SK-N-SH (cell line): ENCODE results near the gene CD274. TPM values are rescaled to one million over a fixed set of nuclear protein-coding genes. Genes with fewer than 3 reads are reported as not detected.

Source experiments
- CTCF ChIA-PET: fragments of 300-600, 350-600 bp; formaldehyde crosslinking; extraction: SDS; loops from one replicate; lab custom pipeline; 2021; lab: Yijun Ruan, JAX
- POLR2A ChIA-PET: fragments of 350-600 bp; sonication (Branson Sonifier 250); formaldehyde crosslinking; extraction: SDS; loops from one replicate; lab custom pipeline; 2020; ENCODE audit warnings: antibody characterized with exemption, inconsistent platforms; lab: Yijun Ruan, JAX
- DNase-seq: peaks from one replicate; pipeline ENCODE4 v3.0.0; 2012
- H2AFZ ChIP-seq: fragments of 200-600 bp; sonication (generic); 2 replicates; pipeline ENCODE4 v1.8.1; 2016; ENCODE audit warnings: antibody characterized with exemption, mild to moderate bottlenecking, low read depth
- H3F3A ChIP-seq: fragments of 200-600 bp; sonication (generic); replicated peaks from 2 replicates; pipeline ENCODE3; 2016; ENCODE audit warnings: antibody characterized with exemption, mild to moderate bottlenecking; ENCODE audit not compliant: insufficient read depth
- H3K27ac ChIP-seq, 2 experiments: fragments of 200-500 bp in 1 of 2; fragments of 200-600 bp in 1 of 2; sonication (Bioruptor generic) in 1 of 2; sonication (generic), shearing (Covaris generic) in 1 of 2; 2 replicates each; pipeline versions ENCODE4 v1.5.1 to v1.6.1; 2014 to 2016; ENCODE audit warnings: low read depth in 2 of 2, inconsistent platforms in 1 of 2, low read length in 1 of 2, mild to moderate bottlenecking in 1 of 2, mixed read lengths in 1 of 2
- H3K27me3 ChIP-seq: fragments of 200-600 bp; sonication (generic), shearing (Covaris generic); 2 replicates; pipeline ENCODE4 v1.6.1; 2016; ENCODE audit warnings: mixed run types; ENCODE audit not compliant: insufficient read depth
- H3K36me3 ChIP-seq, 2 experiments: fragments of 200-500 bp in 1 of 2; fragments of 200-600 bp in 1 of 2; sonication (Bioruptor generic) in 1 of 2; sonication (generic) in 1 of 2; replicated peaks in 1 of 2; 2 replicates each; pipeline versions ENCODE3 to v1.5.1; 2014 to 2016; ENCODE audit warnings: low read length in 1 of 2, mild to moderate bottlenecking in 1 of 2; ENCODE audit not compliant: insufficient read depth in 2 of 2, control insufficient read depth in 1 of 2
- H3K4me1 ChIP-seq, 2 experiments: fragments of 200-500 bp in 1 of 2; fragments of 200-600 bp in 1 of 2; sonication (Bioruptor generic) in 1 of 2; sonication (generic), shearing (Covaris generic) in 1 of 2; 2 replicates each; pipeline versions ENCODE4 v1.5.1 to v1.6.1; 2014 to 2016; ENCODE audit warnings: low read depth in 1 of 2, low read length in 1 of 2, mixed run types in 1 of 2; ENCODE audit not compliant: insufficient read depth in 2 of 2, control insufficient read depth in 1 of 2
- H3K4me2 ChIP-seq: fragments of 200-600 bp; sonication (generic), shearing (Covaris generic); 2 replicates; pipeline ENCODE4 v1.6.1; 2017; ENCODE audit warnings: mixed run types
- H3K4me3 ChIP-seq, 2 experiments: fragments of 200-500 bp in 1 of 2; fragments of 200-600 bp in 1 of 2; sonication (Bioruptor generic) in 1 of 2; sonication (generic), shearing (Covaris generic) in 1 of 2; 2 replicates each; pipeline versions ENCODE4 v1.5.1 to v1.8.1; 2014 to 2016; ENCODE audit warnings: low read depth in 2 of 2, inconsistent platforms in 1 of 2, low read length in 1 of 2, mild to moderate bottlenecking in 1 of 2, mixed read lengths in 1 of 2, moderate library complexity in 1 of 2
- H3K79me2 ChIP-seq: fragments of 200-600 bp; sonication (generic); 2 replicates; pipeline ENCODE4 v1.8.1; 2017; ENCODE audit warnings: mild to moderate bottlenecking; ENCODE audit not compliant: insufficient read depth
- H3K9ac ChIP-seq: fragments of 200-600 bp; sonication (generic); 2 replicates; pipeline ENCODE4 v1.6.1; 2017; ENCODE audit warnings: mixed run types
- H3K9me2 ChIP-seq: fragments of 200-600 bp; sonication (generic); 2 replicates; pipeline ENCODE4 v1.6.1; 2017; ENCODE audit warnings: mixed run types
- H3K9me3 ChIP-seq: fragments of 200-600 bp; sonication (generic); 2 replicates; pipeline ENCODE4 v1.6.1; 2017; ENCODE audit warnings: mixed run types, mild to moderate bottlenecking, moderate library complexity
- H4K20me1 ChIP-seq: fragments of 200-600 bp; sonication (generic); 2 replicates; pipeline ENCODE4 v1.6.1; 2017; ENCODE audit warnings: mild to moderate bottlenecking, mixed run types; ENCODE audit not compliant: insufficient read depth
- CHD2 ChIP-seq: fragments of 150-350 bp; IDR thresholded peaks from 2 replicates; pipeline ENCODE4 v1.6.1; 2018; ENCODE audit warnings: low read length; ENCODE audit not compliant: partially characterized antibody
- ELF1 ChIP-seq: IDR thresholded peaks from 2 replicates; pipeline ENCODE4 v1.4.0; 2012
- EP300 ChIP-seq, 2 experiments: IDR thresholded peaks; 2 replicates each; pipeline versions ENCODE4 v1.4.0 to v1.6.1; 2012; ENCODE audit warnings: borderline replicate concordance in 1 of 2, low read depth in 1 of 2, low read length in 1 of 2
- FOSL2 ChIP-seq: IDR thresholded peaks from 2 replicates; pipeline ENCODE4 v1.4.0; 2012; ENCODE audit warnings: low read depth, mild to moderate bottlenecking, moderate library complexity, borderline replicate concordance
- FOXJ3 ChIP-seq: sonication (generic); formaldehyde crosslinking; IDR thresholded peaks from 2 replicates; pipeline ENCODE4 v1.5.1; 2020; ENCODE audit warnings: mild to moderate bottlenecking, missing genetic modification reagents
- FOXM1 ChIP-seq: IDR thresholded peaks from 2 replicates; pipeline ENCODE4 v1.4.0; 2012; ENCODE audit warnings: low read depth, mild to moderate bottlenecking
- GABPA ChIP-seq: IDR thresholded peaks from 2 replicates; pipeline ENCODE4 v1.4.0; 2012; ENCODE audit warnings: low read depth, mild to moderate bottlenecking
- JUND ChIP-seq: IDR thresholded peaks from 2 replicates; pipeline ENCODE4 v1.4.0; 2012
- MEF2A ChIP-seq: IDR thresholded peaks from 2 replicates; pipeline ENCODE4 v1.4.0; 2012; ENCODE audit warnings: low read depth, borderline replicate concordance
- NFIC ChIP-seq: IDR thresholded peaks from 2 replicates; pipeline ENCODE4 v1.4.0; 2012; ENCODE audit warnings: borderline replicate concordance
- NRF1 ChIP-seq: IDR thresholded peaks from 2 replicates; pipeline ENCODE4 v1.6.1; 2012; ENCODE audit warnings: low read depth, mild to moderate bottlenecking, low read length
- RCOR1 ChIP-seq: fragments of 150-350 bp; IDR thresholded peaks from 2 replicates; pipeline ENCODE4 v1.6.1; 2017; ENCODE audit warnings: antibody characterized with exemption, low read length
- SMC3 ChIP-seq: IDR thresholded peaks from 2 replicates; pipeline ENCODE4 v1.6.1; 2012; ENCODE audit warnings: low read depth, low read length, improper control_type of control experiment
- TEAD4 ChIP-seq: IDR thresholded peaks from 2 replicates; pipeline ENCODE4 v1.4.0; 2012; ENCODE audit warnings: mild to moderate bottlenecking, borderline replicate concordance; ENCODE audit not compliant: insufficient read depth
- YY1 ChIP-seq: IDR thresholded peaks from 2 replicates; pipeline ENCODE4 v1.4.0; 2012; ENCODE audit warnings: low read depth, mild to moderate bottlenecking
- whole genome bisulfite sequencing: methylation state at CpG from one replicate; pipeline ENCODE4 v1.1.6; 2017; ENCODE audit warnings: low lambda C conversion rate; 5-methylcytosine and 5-hydroxymethylcytosine counted together
- polyA plus RNA-seq, 3 experiments: library from polyadenylated mRNA; depleted of rRNA; stranded (reverse); fragments of >200 nt; gene quantifications; 2 replicates each; pipeline ENCODE4 v1.2.3, GENCODE V29; 2012
- TF ChIP-seq, protein P1 (sequence below): fragments of 200-600 bp; sonication (generic); IDR thresholded peaks from 2 replicates; pipeline ENCODE4 v1.6.1; 2017; ENCODE audit warnings: antibody characterized with exemption, mild to moderate bottlenecking, moderate library complexity
- TF ChIP-seq, protein P2 (sequence below): IDR thresholded peaks from 2 replicates; pipeline ENCODE4 v1.6.1; 2012; ENCODE audit warnings: mild to moderate bottlenecking, low read depth, low read length, moderate library complexity
- TF ChIP-seq, protein P3 (sequence below): fragments of 150-350 bp; IDR thresholded peaks from 2 replicates; pipeline ENCODE4 v1.6.1; 2016; ENCODE audit warnings: mild to moderate bottlenecking, low read depth, low read length
- TF ChIP-seq, protein P4 (sequence below): IDR thresholded peaks from 2 replicates; pipeline ENCODE4 v1.4.0; 2012; ENCODE audit warnings: low read depth

Gene CD274
- polyA plus RNA-seq, 1 of the 3 experiments (the other 2 are of a cell fraction) = 25.8 TPM

DNA sequence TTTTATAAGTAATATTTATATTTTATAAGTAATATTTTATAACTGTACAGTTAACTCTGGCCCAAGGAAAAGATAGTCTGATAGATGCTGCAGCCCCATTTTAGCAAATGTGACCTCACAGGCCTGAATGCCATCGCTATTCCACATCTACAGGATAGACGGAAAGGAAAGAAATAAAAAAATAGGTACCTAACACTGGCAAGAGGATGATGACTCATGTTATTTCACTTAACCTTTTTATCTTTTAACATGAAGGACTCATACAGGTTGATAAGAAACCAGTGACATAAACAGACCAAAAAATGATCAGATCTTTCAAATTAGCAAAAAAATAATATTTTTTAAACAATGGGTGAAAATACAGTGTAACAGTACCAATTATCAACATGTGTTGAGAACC, 2.7 kb downstream of the CD274 start:
- Histone ChIP-seq H3K27ac (peak overlapping the region in 1 of 2 experiments; percentile 75; a peak in 2 of 4 replicates), H3K9me3 (no peaks in the 10 kb centered on the region), H3K9ac (peak overlapping the region; percentile 19; the same call in 1 of the 2 replicates), H3K4me3 (peak overlapping the region in 1 of 2 experiments; percentile 46; a peak in 3 of 4 replicates), H3K79me2 (peaks cover 90% of the 10 kb centered on the region), H3F3A (peaks cover 34% of the 10 kb centered on the region), H3K9me2 (no peaks in the 10 kb centered on the region), H2AFZ (no peak overlapping the region; the same call in 1 of the 2 replicates), H4K20me1 (no peaks in the 10 kb centered on the region), H3K36me3 (peaks cover 11 to 24% of the 10 kb centered on the region in 2 experiments), H3K4me1 (peaks cover 6 to 7% of the 10 kb centered on the region in 2 experiments), H3K27me3 (no peaks in the 10 kb centered on the region), H3K4me2 (peak overlapping the region; percentile 40)
- DNase-seq = no peak
- TF ChIP-seq TEAD4 (no peak), FOSL2 (peak; percentile 33; the same call in 1 of the 2 replicates)
- TF ChIP-seq, protein P1, sequence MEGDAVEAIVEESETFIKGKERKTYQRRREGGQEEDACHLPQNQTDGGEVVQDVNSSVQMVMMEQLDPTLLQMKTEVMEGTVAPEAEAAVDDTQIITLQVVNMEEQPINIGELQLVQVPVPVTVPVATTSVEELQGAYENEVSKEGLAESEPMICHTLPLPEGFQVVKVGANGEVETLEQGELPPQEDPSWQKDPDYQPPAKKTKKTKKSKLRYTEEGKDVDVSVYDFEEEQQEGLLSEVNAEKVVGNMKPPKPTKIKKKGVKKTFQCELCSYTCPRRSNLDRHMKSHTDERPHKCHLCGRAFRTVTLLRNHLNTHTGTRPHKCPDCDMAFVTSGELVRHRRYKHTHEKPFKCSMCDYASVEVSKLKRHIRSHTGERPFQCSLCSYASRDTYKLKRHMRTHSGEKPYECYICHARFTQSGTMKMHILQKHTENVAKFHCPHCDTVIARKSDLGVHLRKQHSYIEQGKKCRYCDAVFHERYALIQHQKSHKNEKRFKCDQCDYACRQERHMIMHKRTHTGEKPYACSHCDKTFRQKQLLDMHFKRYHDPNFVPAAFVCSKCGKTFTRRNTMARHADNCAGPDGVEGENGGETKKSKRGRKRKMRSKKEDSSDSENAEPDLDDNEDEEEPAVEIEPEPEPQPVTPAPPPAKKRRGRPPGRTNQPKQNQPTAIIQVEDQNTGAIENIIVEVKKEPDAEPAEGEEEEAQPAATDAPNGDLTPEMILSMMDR = no peak
- ChIA-PET CTCF (no interaction called here), POLR2A (no interaction called here)
- WGBS = 32% methylated on average over 2 of the region's 2 CpGs

DNA sequence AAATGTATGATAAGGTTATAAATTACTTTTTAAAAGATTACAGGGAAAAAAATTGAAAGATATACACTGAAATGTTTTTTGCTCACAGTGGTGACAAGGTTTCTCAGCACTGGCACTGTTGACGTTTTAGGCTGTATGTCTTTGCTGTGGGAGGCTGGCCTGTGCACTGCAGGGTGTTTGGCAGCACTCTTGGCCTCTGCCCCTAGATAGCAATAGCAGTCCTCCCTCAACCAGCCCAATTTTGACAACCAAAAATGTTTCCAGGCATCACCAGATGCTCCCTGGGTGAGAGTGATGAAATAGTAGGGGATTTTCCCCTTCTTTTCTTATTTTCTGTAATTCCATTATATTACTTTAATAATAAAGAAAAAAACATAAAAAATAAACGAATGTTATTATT, 3.3 kb downstream of the CD274 start:
- Histone ChIP-seq H3K4me3 (peak overlapping the region in 1 of 2 experiments; percentile 46; a peak in 3 of 4 replicates), H3K9me2 (no peaks in the 10 kb centered on the region), H3K9me3 (no peaks in the 10 kb centered on the region), H2AFZ (no peak overlapping the region; the same call in 1 of the 2 replicates), H3K27ac (peak overlapping the region in 1 of 2 experiments; percentile 75; a peak in 2 of 4 replicates), H3K79me2 (peaks cover 97% of the 10 kb centered on the region), H3K4me1 (peaks cover 6% of the 10 kb centered on the region in 2 experiments), H3K4me2 (peak overlapping the region; percentile 40), H3K36me3 (peaks cover 16 to 30% of the 10 kb centered on the region in 2 experiments), H3F3A (peaks cover 34% of the 10 kb centered on the region), H3K9ac (peak overlapping the region; percentile 19; the same call in 1 of the 2 replicates), H4K20me1 (no peaks in the 10 kb centered on the region), H3K27me3 (no peaks in the 10 kb centered on the region)
- 51% methylated on average over 2 of the region's 2 CpGs for WGBS
- no peak for DNase-seq
- ChIA-PET POLR2A (no interaction called here), CTCF (interaction anchor here (0.6 kb wide), 1 partner anchor 268 kb away, joined by 3 read pairs; no protein-coding TSS in a partner anchor)
- no peak for TF ChIP-seq FOXJ3 (CRISPR knock-in tag)
- TF ChIP-seq, protein P2, sequence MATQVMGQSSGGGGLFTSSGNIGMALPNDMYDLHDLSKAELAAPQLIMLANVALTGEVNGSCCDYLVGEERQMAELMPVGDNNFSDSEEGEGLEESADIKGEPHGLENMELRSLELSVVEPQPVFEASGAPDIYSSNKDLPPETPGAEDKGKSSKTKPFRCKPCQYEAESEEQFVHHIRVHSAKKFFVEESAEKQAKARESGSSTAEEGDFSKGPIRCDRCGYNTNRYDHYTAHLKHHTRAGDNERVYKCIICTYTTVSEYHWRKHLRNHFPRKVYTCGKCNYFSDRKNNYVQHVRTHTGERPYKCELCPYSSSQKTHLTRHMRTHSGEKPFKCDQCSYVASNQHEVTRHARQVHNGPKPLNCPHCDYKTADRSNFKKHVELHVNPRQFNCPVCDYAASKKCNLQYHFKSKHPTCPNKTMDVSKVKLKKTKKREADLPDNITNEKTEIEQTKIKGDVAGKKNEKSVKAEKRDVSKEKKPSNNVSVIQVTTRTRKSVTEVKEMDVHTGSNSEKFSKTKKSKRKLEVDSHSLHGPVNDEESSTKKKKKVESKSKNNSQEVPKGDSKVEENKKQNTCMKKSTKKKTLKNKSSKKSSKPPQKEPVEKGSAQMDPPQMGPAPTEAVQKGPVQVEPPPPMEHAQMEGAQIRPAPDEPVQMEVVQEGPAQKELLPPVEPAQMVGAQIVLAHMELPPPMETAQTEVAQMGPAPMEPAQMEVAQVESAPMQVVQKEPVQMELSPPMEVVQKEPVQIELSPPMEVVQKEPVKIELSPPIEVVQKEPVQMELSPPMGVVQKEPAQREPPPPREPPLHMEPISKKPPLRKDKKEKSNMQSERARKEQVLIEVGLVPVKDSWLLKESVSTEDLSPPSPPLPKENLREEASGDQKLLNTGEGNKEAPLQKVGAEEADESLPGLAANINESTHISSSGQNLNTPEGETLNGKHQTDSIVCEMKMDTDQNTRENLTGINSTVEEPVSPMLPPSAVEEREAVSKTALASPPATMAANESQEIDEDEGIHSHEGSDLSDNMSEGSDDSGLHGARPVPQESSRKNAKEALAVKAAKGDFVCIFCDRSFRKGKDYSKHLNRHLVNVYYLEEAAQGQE = no peak
- TF ChIP-seq EP300 (IDR thresholded peaks at IDR 0.05; ENCODE audit: borderline replicate concordance in 1 of 2, low read depth in 1 of 2, low read length in 1 of 2) = no peak
- no peak for TF ChIP-seq SMC3
- TF ChIP-seq, protein P1 = no peak
- TF ChIP-seq GABPA = no peak
- TF ChIP-seq, protein P3, sequence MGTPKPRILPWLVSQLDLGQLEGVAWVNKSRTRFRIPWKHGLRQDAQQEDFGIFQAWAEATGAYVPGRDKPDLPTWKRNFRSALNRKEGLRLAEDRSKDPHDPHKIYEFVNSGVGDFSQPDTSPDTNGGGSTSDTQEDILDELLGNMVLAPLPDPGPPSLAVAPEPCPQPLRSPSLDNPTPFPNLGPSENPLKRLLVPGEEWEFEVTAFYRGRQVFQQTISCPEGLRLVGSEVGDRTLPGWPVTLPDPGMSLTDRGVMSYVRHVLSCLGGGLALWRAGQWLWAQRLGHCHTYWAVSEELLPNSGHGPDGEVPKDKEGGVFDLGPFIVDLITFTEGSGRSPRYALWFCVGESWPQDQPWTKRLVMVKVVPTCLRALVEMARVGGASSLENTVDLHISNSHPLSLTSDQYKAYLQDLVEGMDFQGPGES = no peak
- TF ChIP-seq NRF1 = no peak
- TF ChIP-seq RCOR1 = no peak
- TF ChIP-seq YY1 = no peak
- no peak for TF ChIP-seq NFIC
- no peak for TF ChIP-seq CHD2
- TF ChIP-seq, protein P4, sequence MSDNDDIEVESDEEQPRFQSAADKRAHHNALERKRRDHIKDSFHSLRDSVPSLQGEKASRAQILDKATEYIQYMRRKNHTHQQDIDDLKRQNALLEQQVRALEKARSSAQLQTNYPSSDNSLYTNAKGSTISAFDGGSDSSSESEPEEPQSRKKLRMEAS = no peak
- TF ChIP-seq FOXM1 = no peak
- no peak for TF ChIP-seq JUND
- TF ChIP-seq ELF1 = no peak
- no peak for TF ChIP-seq MEF2A
